Measurements from ENCODE around the gene TNFRSF25. TPM values are rescaled to one million over a fixed set of nuclear protein-coding genes. Genes with fewer than 3 reads are reported as not detected.
A peak's percentile ranks its signal among the peaks of the same experiment; 100 is the strongest.

The TNFRSF25 gene
- total RNA-seq, 1 experiment from 2014 or later, result 19.5 TPM

- no peak for TF ChIP-seq OVOL2 (CRISPR knock-in tag; IDR thresholded peaks at IDR 0.05; ENCODE audit: borderline replicate concordance)
- no peak for TF ChIP-seq SOX15 (CRISPR knock-in tag; IDR thresholded peaks at IDR 0.05)
- TF ChIP-seq, protein P1, sequence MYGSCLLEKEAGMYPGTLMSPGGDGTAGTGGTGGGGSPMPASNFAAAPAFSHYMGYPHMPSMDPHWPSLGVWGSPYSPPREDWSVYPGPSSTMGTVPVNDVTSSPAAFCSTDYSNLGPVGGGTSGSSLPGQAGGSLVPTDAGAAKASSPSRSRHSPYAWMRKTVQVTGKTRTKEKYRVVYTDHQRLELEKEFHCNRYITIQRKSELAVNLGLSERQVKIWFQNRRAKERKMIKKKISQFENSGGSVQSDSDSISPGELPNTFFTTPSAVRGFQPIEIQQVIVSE (CRISPR knock-in tag; IDR thresholded peaks at IDR 0.05; ENCODE audit: borderline replicate concordance), result no peak
- TF ChIP-seq GRHL2 (CRISPR knock-in tag; IDR thresholded peaks at IDR 0.05; ENCODE audit: insufficient replicate concordance, severe bottlenecking), result no peak
- TF ChIP-seq, protein P2, sequence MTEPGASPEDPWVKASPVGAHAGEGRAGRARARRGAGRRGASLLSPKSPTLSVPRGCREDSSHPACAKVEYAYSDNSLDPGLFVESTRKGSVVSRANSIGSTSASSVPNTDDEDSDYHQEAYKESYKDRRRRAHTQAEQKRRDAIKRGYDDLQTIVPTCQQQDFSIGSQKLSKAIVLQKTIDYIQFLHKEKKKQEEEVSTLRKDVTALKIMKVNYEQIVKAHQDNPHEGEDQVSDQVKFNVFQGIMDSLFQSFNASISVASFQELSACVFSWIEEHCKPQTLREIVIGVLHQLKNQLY (CRISPR knock-in tag; IDR thresholded peaks at IDR 0.05), result no peak
- TF ChIP-seq FOXJ3 (CRISPR knock-in tag; IDR thresholded peaks at IDR 0.05; ENCODE audit: borderline replicate concordance), result no peak
- no peak for TF ChIP-seq IRF2 (CRISPR knock-in tag; IDR thresholded peaks at IDR 0.05; ENCODE audit: borderline replicate concordance, low read depth)
- TF ChIP-seq ZNF121 (CRISPR knock-in tag; IDR thresholded peaks at IDR 0.05), result no peak
- no peak for TF ChIP-seq HMGA2 (CRISPR knock-in tag; IDR thresholded peaks at IDR 0.05)
- TF ChIP-seq ZNF232 (CRISPR knock-in tag; IDR thresholded peaks at IDR 0.05), result no peak
These were observed 50.9 kb downstream of the TNFRSF25 start (continued) for GRCh38 chr1:6414881-6415626.

DNA sequence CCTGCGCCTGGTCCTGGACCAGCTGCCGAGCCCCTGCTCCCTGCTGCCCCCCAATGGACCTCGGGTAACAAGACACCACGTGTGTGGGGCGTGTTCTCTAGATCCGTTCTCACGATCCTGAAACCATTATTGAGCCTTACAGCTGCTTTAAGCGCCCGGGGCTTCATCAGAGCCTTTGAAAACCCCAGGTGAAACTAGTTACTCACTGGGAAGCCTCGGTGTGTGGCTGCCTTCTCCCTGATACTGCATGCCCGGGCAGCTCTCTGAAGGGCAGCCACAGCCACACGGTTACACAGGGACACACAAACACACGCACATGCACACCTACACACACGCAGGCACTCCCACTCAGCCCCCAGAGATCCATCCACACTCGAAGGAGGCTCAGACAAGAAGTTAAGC lies 51.5 kb downstream of the TNFRSF25 start:
- H3K9me3 Mint-ChIP-seq, result no peaks in the 10 kb centered on the region
- TF ChIP-seq USF1 (CRISPR knock-in tag; IDR thresholded peaks at IDR 0.05) (peak; percentile 39; the same call in 1 of the 2 replicates), NR3C1 (CRISPR knock-in tag; conservative IDR thresholded peaks at IDR 0.05; ENCODE audit: low read depth) (no peak), GRHL2 (CRISPR knock-in tag; IDR thresholded peaks at IDR 0.05; ENCODE audit: insufficient replicate concordance, severe bottlenecking) (no peak), ZBTB21 (CRISPR knock-in tag; IDR thresholded peaks at IDR 0.05; ENCODE audit: borderline replicate concordance) (no peak), FOXP1 (CRISPR knock-in tag; IDR thresholded peaks at IDR 0.05; ENCODE audit: borderline replicate concordance) (peak; percentile 40; the same call in 1 of the 2 replicates)
- TF ChIP-seq, protein P3, sequence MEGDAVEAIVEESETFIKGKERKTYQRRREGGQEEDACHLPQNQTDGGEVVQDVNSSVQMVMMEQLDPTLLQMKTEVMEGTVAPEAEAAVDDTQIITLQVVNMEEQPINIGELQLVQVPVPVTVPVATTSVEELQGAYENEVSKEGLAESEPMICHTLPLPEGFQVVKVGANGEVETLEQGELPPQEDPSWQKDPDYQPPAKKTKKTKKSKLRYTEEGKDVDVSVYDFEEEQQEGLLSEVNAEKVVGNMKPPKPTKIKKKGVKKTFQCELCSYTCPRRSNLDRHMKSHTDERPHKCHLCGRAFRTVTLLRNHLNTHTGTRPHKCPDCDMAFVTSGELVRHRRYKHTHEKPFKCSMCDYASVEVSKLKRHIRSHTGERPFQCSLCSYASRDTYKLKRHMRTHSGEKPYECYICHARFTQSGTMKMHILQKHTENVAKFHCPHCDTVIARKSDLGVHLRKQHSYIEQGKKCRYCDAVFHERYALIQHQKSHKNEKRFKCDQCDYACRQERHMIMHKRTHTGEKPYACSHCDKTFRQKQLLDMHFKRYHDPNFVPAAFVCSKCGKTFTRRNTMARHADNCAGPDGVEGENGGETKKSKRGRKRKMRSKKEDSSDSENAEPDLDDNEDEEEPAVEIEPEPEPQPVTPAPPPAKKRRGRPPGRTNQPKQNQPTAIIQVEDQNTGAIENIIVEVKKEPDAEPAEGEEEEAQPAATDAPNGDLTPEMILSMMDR (IDR thresholded peaks at IDR 0.05), result peak; percentile 62; the same call in 1 of the 2 replicates
- TF ChIP-seq, protein P4, sequence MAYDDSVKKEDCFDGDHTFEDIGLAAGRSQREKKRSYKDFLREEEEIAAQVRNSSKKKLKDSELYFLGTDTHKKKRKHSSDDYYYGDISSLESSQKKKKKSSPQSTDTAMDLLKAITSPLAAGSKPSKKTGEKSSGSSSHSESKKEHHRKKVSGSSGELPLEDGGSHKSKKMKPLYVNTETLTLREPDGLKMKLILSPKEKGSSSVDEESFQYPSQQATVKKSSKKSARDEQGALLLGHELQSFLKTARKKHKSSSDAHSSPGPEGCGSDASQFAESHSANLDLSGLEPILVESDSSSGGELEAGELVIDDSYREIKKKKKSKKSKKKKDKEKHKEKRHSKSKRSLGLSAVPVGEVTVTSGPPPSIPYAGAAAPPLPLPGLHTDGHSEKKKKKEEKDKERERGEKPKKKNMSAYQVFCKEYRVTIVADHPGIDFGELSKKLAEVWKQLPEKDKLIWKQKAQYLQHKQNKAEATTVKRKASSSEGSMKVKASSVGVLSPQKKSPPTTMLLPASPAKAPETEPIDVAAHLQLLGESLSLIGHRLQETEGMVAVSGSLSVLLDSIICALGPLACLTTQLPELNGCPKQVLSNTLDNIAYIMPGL (CRISPR knock-in tag; IDR thresholded peaks at IDR 0.05), result no peak
- TF ChIP-seq, protein P5, sequence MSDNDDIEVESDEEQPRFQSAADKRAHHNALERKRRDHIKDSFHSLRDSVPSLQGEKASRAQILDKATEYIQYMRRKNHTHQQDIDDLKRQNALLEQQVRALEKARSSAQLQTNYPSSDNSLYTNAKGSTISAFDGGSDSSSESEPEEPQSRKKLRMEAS (CRISPR knock-in tag; IDR thresholded peaks at IDR 0.05), result peak; percentile 76; the same call in 1 of the 2 replicates
- TF ChIP-seq, protein P6, sequence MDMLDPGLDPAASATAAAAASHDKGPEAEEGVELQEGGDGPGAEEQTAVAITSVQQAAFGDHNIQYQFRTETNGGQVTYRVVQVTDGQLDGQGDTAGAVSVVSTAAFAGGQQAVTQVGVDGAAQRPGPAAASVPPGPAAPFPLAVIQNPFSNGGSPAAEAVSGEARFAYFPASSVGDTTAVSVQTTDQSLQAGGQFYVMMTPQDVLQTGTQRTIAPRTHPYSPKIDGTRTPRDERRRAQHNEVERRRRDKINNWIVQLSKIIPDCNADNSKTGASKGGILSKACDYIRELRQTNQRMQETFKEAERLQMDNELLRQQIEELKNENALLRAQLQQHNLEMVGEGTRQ (CRISPR knock-in tag; IDR thresholded peaks at IDR 0.05), result peak; percentile 78
- TF ChIP-seq, protein P7, sequence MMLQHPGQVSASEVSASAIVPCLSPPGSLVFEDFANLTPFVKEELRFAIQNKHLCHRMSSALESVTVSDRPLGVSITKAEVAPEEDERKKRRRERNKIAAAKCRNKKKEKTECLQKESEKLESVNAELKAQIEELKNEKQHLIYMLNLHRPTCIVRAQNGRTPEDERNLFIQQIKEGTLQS (CRISPR knock-in tag; conservative IDR thresholded peaks at IDR 0.05), result no peak
- H3K27ac Mint-ChIP-seq, result peak overlapping the region; percentile 95
- H3K27me3 Mint-ChIP-seq (ENCODE audit: low read depth), result peaks cover 78% of the 10 kb centered on the region
- ATAC-seq (peak; percentile 89), DNase-seq (ENCODE audit: low spot score) (peak; percentile 86)
- ChIA-PET CTCF (interaction anchor here (0.6 to 4.0 kb wide), 51 partner anchors 9 to 406 kb away, joined by 3 to 37 read pairs (median 4); partner anchors contain the start of genes ACOT7, DNAJC11, PLEKHG5 and RNF207), POLR2A (no interaction called here)
- peak overlapping the region; percentile 47 for H3K4me3 Mint-ChIP-seq
- H3K36me3 Mint-ChIP-seq, result no peaks in the 10 kb centered on the region
- peaks cover 20% of the 10 kb centered on the region for H3K4me1 Mint-ChIP-seq
